Duodenal mucosa (tissue), 2 donors: ENCODE results near the gene TUBB4B.

Experiments
- H3K27ac ChIP-seq: one replicate; pipeline ENCODE4 v1.7.0; 2013; ENCODE audit warnings: low read depth, low read length
- H3K27me3 ChIP-seq, 2 donors: one replicate each; pipeline ENCODE4 v1.7.0; 2013; ENCODE audit warnings: low read length in 2 of 2, control low read depth in 1 of 2; ENCODE audit not compliant: insufficient read depth in 2 of 2, control insufficient read depth in 1 of 2
- H3K36me3 ChIP-seq, 2 donors: one replicate each; pipeline ENCODE4 v1.7.0; 2013; ENCODE audit warnings: low read length in 2 of 2, control low read depth in 1 of 2; ENCODE audit not compliant: insufficient read depth in 2 of 2, control insufficient read depth in 1 of 2
- H3K4me1 ChIP-seq, 2 donors: one replicate each; pipeline ENCODE4 v1.7.0; 2013; ENCODE audit warnings: low read length in 2 of 2, control low read depth in 1 of 2; ENCODE audit not compliant: insufficient read depth in 2 of 2, control insufficient read depth in 1 of 2
- H3K4me3 ChIP-seq, 2 donors: one replicate each; pipeline ENCODE4 v1.7.0; 2013; ENCODE audit warnings: low read length in 2 of 2, low read depth in 1 of 2
- H3K9ac ChIP-seq, 2 donors: one replicate each; pipeline ENCODE4 v1.7.0; 2013; ENCODE audit warnings: low read length in 2 of 2, low read depth in 1 of 2
- H3K9me3 ChIP-seq, 2 donors: one replicate each; pipeline ENCODE4 v1.7.0; 2013; ENCODE audit warnings: low read length in 2 of 2, control low read depth in 1 of 2; ENCODE audit not compliant: control insufficient read depth in 1 of 2

Gene TUBB4B

DNA sequence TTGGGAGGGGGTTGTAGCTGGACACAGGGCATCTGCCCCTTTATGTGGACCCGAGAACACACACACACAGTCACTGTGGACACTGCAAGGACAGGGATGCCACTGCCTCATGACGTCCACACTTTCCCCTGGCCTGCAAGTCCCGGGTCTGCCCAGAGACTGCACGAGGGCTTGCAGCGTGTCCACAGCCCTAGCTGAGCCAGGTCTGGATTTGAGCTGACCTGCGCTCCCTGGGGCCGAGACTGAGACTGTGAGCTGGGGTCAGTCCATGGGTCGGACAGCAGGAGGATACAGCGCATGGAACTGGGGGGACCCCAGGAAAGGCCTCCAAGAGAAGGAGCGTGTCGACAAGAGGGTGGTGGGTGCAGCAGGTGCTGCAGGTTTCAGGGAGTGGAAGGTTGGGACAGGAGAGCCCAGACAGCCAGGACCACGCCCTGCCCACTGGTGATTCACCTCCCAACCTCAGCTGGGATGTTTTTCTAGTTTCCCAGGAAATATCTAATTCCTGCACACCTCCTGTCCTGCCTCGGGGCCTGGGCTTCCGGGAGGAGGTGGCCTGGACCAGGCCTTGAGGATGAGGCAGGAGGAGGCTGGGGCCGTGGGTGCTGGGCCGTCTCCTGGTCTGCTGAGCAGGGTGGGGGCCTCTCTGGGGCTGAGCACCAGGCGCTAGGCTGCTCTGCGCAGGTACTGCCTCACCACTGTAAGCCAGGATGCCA, 14.6 kb upstream of the TUBB4B start:
- no peak overlapping the region for H3K9ac ChIP-seq
- H3K27ac ChIP-seq = no peak overlapping the region
- no peak overlapping the region for H3K4me3 ChIP-seq
- H3K4me1 ChIP-seq = peaks cover 34 to 58% of the 10 kb centered on the region in 2 donors
- peaks cover 4 to 12% of the 10 kb centered on the region in 2 donors for H3K27me3 ChIP-seq
- H3K9me3 ChIP-seq = no peaks in the 10 kb centered on the region
- no peaks in the 10 kb centered on the region for H3K36me3 ChIP-seq

- no peaks in the 10 kb centered on the region for H3K36me3 ChIP-seq
- H3K4me1 ChIP-seq = peaks cover 34 to 63% of the 10 kb centered on the region in 2 donors
- H3K27ac ChIP-seq = no peak within 1 kb of the TSS
- H3K9me3 ChIP-seq = no peaks in the 10 kb centered on the region
- peaks cover 11 to 17% of the 10 kb centered on the region in 2 donors for H3K27me3 ChIP-seq
- no peak within 1 kb of the TSS for H3K4me3 ChIP-seq
- H3K9ac ChIP-seq = peak within 1 kb of the TSS in 1 of 2 donors; percentile 7
These were observed 13.8 kb upstream of the TUBB4B start, which contains the start of gene RNF224 for GRCh38 chr9:137227054-137227852. Gene RNF224 (plus strand): TSS chr9:137227502. CDS start chr9:137228336, 834 bp downstream.

DNA sequence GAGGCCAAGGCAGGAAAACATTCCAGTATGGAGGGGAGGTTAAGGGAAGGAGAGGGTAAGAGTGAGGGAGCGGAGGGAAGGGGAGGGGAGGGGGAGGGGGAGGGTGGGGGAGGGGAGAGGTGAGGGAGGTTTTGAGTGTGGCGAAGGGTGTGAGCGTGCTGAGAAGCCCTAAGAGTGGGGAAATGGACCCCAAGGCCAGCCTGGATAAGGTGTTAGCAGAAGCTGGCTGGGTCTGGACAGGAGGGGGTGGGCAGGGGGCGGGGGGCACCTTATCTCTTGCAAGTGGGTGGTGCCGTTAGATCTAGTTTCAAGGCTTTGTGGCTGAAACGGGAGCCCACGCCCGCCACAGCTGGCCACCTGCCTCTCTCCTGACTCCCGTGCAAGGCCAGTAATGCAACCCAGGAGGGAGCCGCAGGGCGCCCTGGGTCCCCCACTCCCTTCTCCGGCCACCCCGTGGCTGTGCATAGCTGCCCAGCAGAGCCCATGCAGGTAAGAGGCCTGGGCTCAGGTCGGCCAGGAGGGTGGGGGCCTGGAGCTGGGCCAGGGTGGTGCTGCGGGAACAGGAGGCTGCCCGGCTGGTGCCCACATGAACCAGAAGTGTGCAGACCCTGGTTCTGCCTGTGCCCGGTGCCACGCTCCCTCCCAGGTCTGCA, 13.1 kb upstream of the TUBB4B start:
- peaks cover 32 to 63% of the 10 kb centered on the region in 2 donors for H3K4me1 ChIP-seq
- no peak overlapping the region for H3K27ac ChIP-seq
- peaks cover 11 to 20% of the 10 kb centered on the region in 2 donors for H3K27me3 ChIP-seq
- H3K4me3 ChIP-seq = no peak overlapping the region
- H3K36me3 ChIP-seq = no peaks in the 10 kb centered on the region
- H3K9me3 ChIP-seq = no peaks in the 10 kb centered on the region
- H3K9ac ChIP-seq = no peak overlapping the region

GRCh38 chr9:137228506-137228967, 12.6 kb upstream of the TUBB4B start:
- H3K27me3 ChIP-seq = peaks cover 11 to 25% of the 10 kb centered on the region in 2 donors
- H3K4me3 ChIP-seq = no peak overlapping the region
- H3K9me3 ChIP-seq = no peaks in the 10 kb centered on the region
- H3K4me1 ChIP-seq = peaks cover 30 to 61% of the 10 kb centered on the region in 2 donors
- no peak overlapping the region for H3K27ac ChIP-seq
- no peaks in the 10 kb centered on the region for H3K36me3 ChIP-seq
- no peak overlapping the region for H3K9ac ChIP-seq

DNA sequence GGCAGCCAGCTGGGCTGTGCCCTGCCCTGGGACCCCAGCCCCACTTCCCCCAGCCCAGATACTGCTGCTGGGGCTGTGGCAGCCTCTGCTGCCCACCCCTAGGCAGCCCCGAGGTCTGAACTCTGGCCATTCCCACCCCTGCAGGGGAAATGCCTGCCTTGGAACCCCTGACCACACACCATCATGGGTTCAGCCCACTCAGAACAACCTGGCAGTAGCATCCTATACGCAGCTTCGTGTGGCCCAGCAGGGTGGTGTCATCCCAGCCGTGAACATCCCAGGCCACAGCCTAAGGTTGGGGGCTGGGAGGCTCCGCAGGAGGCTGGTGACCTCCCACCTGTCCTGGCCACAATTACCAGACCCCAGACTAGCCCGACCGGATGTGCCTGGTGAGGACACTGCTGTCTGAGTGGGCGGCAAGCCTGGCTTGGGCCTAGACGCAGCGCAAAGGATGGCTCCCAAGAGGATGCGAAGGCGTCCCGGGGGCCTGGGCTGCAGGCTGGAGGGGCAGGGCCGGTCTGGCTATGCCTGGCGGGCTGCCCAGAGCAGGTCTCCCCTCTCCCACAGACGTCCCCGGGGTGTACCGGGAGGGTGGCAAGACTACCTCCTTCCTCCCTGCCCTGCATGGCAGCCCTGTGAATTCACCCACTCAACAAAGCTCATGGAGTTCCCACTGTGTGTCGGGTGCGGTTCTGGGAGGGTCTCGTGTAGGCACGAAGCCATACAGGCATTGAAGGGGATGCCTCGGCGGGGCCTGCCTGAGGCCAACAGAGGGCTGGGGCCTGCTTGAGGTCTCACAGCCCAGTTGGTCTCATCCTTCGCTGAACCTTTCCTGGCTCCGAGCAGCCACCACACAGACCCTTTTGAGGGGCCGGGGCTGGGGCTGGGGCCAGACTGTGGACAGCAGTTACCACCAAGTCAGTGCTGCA, 11.9 kb upstream of the TUBB4B start:
- Histone ChIP-seq H3K9me3 (no peaks in the 10 kb centered on the region), H3K9ac (no peak overlapping the region), H3K4me3 (no peak overlapping the region), H3K4me1 (peaks cover 30 to 54% of the 10 kb centered on the region in 2 donors), H3K36me3 (no peaks in the 10 kb centered on the region), H3K27ac (peak overlapping the region; percentile 3), H3K27me3 (peaks cover 12 to 28% of the 10 kb centered on the region in 2 donors)

DNA sequence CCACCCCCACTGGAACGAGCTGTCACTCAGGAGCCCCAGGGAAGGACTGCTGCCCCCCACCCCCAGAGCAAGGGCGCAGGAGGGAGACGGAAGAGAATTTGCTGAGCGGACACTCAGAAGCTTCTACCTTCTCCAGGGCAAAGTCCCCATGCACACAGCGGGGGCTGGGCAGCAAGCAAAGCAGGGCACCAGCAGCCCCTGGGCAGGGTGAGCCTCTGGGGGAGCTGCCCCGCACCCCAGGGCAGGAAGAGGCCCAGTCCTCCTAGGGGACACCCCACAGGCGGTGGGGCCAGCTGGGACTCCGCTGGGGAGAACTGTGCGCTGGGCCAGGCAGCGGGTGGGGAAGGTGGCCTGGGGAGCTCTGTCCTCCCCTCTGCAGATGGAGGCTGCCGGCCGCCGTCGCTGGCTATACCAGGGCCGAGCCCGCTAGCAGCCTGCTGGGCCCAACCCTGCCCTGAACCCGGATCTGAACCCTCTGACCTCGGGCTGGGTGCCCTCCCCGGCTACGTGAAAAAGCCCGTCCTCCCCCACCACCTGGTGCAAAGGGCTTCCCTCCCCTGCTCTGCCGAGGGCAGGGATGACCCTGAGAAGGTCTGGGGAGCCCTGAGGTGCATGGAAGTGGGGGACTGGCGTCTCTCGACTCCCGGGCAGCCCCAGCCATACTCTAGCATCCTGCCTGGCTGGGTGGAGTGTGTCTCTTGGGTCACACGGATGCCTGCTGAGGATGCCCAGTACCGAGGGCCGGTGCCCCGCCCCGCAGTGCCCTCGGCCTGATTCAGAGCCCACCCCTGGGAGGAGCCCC, 11.0 kb upstream of the TUBB4B start:
- H3K4me1 ChIP-seq = peaks cover 30 to 46% of the 10 kb centered on the region in 2 donors
- no peak overlapping the region for H3K9ac ChIP-seq
- H3K36me3 ChIP-seq = no peaks in the 10 kb centered on the region
- H3K9me3 ChIP-seq = no peaks in the 10 kb centered on the region
- peaks cover 21 to 37% of the 10 kb centered on the region in 2 donors for H3K27me3 ChIP-seq
- H3K4me3 ChIP-seq = no peak overlapping the region
- H3K27ac ChIP-seq = peak overlapping the region; percentile 3

- Histone ChIP-seq H3K27me3 (peaks cover 21 to 39% of the 10 kb centered on the region in 2 donors), H3K4me1 (peaks cover 31 to 48% of the 10 kb centered on the region in 2 donors)
These were observed 10.2 kb upstream of the TUBB4B start, which contains the start of gene SLC34A3 for GRCh38 chr9:137230705-137231371. Gene SLC34A3 (plus strand): TSS chr9:137230901. CDS start chr9:137231703, 802 bp downstream.

DNA sequence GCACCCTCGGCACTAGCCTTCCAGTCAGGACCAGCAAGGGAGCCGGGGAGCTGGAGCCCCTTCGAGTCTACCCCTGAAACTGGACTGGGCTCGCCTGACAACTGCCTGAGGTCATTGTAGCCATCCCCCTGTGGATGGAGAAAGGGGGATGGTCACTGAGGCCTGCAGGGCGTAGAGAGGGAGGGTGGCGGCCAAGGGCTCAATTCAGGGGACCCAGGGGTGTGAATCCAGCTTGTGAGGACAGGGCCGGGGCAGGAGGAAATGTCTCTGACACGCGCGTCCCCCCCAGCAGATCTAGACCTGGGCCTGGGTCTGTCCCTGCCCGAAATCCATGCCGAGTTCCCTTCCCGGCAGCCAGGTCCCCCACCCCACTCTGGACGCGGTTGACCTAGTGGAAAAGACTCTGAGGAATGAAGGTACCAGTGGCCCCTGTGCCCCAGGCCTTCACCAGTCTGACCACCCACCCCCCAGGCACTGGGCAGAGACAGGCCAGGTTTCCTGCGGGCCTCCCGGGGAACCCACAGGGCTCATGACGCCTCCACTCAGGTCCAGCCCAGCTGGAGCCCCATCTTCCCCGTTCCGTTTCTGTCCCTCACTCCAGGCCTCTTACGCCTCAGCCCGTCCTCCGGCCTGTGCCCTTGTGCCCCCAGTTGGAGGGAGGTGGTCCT, 9.6 kb upstream of the TUBB4B start:
- H3K4me1 ChIP-seq = peaks cover 36 to 54% of the 10 kb centered on the region in 2 donors
- H3K27me3 ChIP-seq = peaks cover 21 to 39% of the 10 kb centered on the region in 2 donors
- no peak overlapping the region for H3K9ac ChIP-seq
- no peak overlapping the region for H3K27ac ChIP-seq
- H3K9me3 ChIP-seq = no peaks in the 10 kb centered on the region
- no peaks in the 10 kb centered on the region for H3K36me3 ChIP-seq
- H3K4me3 ChIP-seq = no peak overlapping the region

More at GRCh38 chr9:137230705-137231371, 10.2 kb upstream of the TUBB4B start, which contains the start of gene SLC34A3:
- H3K9ac ChIP-seq = no peak within 1 kb of the TSS
- no peaks in the 10 kb centered on the region for H3K36me3 ChIP-seq
- no peak within 1 kb of the TSS for H3K4me3 ChIP-seq
- no peaks in the 10 kb centered on the region for H3K9me3 ChIP-seq
- H3K27ac ChIP-seq = peak within 1 kb of the TSS; percentile 3
